ENCODE data around the gene ISLR2.

Gene ISLR2

GRCh38 chr15:74129586-74130154, 716 bp upstream of the ISLR2 start:
- DNase-seq (ENCODE audit: low spot score) = no peak

- no peak for DNase-seq (ENCODE audit: low spot score)
Measured at GRCh38 chr15:74130849-74131627, 652 bp downstream of the ISLR2 start.

GRCh38 chr15:74131628-74132413, 1.4 kb downstream of the ISLR2 start:
- DNase-seq (ENCODE audit: low spot score) = no peak

- no peak for DNase-seq (ENCODE audit: low spot score)
Measured at GRCh38 chr15:74132681-74133651, 2.6 kb downstream of the ISLR2 start.

GRCh38 chr15:74133694-74134386, 3.5 kb downstream of the ISLR2 start:
- no peak for DNase-seq (ENCODE audit: low spot score)

GRCh38 chr15:74134387-74135027, 4.1 kb downstream of the ISLR2 start:
- DNase-seq (ENCODE audit: low spot score) = peak; percentile 47

- DNase-seq (ENCODE audit: low spot score) = no peak
Measured at GRCh38 chr15:74135041-74135565, 4.7 kb downstream of the ISLR2 start.

GRCh38 chr15:74136540-74136813, 6.1 kb downstream of the ISLR2 start:
- no peak for DNase-seq (ENCODE audit: low spot score)

- DNase-seq (ENCODE audit: low spot score) = no peak
Measured at GRCh38 chr15:74136814-74137536, 6.6 kb downstream of the ISLR2 start.

- no peak for DNase-seq (ENCODE audit: low spot score)
Measured at GRCh38 chr15:74137537-74137894, 7.1 kb downstream of the ISLR2 start.

- DNase-seq (ENCODE audit: low spot score) = no peak
Measured at GRCh38 chr15:74138642-74139041, 8.3 kb downstream of the ISLR2 start.

- no peak for DNase-seq (ENCODE audit: low spot score)
Measured at GRCh38 chr15:74141591-74141990, 11.2 kb downstream of the ISLR2 start.

- no peak for DNase-seq (ENCODE audit: low spot score)
Measured at GRCh38 chr15:74144153-74144775, 13.9 kb downstream of the ISLR2 start.

GRCh38 chr15:74146277-74146800, 16.0 kb downstream of the ISLR2 start:
- no peak for DNase-seq (ENCODE audit: low spot score)

GRCh38 chr15:74147051-74147450, 16.7 kb downstream of the ISLR2 start:
- no peak for DNase-seq (ENCODE audit: low spot score)

- no peak for DNase-seq (ENCODE audit: low spot score)
Measured at GRCh38 chr15:74155766-74156417, 25.5 kb downstream of the ISLR2 start.

GRCh38 chr15:74156678-74157411, 26.5 kb downstream of the ISLR2 start:
- peak; percentile 23 for DNase-seq (ENCODE audit: low spot score)

All from kidney capillary endothelial cell (primary cell).